HCT116 (cell line): Measurements from ENCODE around the gene KAZN.
"Not testable (repeated sequence)": the region's sequence is repeated elsewhere in the genome, so short reads cannot be mapped to it uniquely, and the experiment has no call there.

ENCODE experiments used
- CTCF ChIP-seq, 3 experiments: fragments of 200-600 bp in 1 of 3; sonication (generic) in 1 of 3; IDR thresholded peaks in 2 of 3; conservative IDR thresholded peaks in 1 of 3; 2 replicates each; pipeline ENCODE4 v1.5.1; 2012 to 2017; ENCODE audit warnings: low read depth in 2 of 3, low read length in 2 of 3, antibody characterized with exemption in 1 of 3, borderline replicate concordance in 1 of 3, control low read depth in 1 of 3, mild to moderate bottlenecking in 1 of 3, mixed read lengths in 1 of 3, mixed run types in 1 of 3, moderate library complexity in 1 of 3; ENCODE audit not compliant: insufficient read depth in 1 of 3
- EZH2 ChIP-seq: fragments of 200-600 bp; sonication (generic); IDR thresholded peaks from 2 replicates; pipeline ENCODE4 v1.6.1; 2017; ENCODE audit warnings: antibody characterized with exemption, mixed run types
- SP1 ChIP-seq: IDR thresholded peaks from 2 replicates; pipeline ENCODE4 v1.6.1; 2012; ENCODE audit warnings: low read depth
- TCF7L2 ChIP-seq: IDR thresholded peaks from 2 replicates; pipeline ENCODE4 v1.7.0; 2011; ENCODE audit warnings: borderline replicate concordance, inconsistent platforms; ENCODE audit not compliant: insufficient read depth, insufficient read length; ENCODE audit errors: extremely low read depth

DNA sequence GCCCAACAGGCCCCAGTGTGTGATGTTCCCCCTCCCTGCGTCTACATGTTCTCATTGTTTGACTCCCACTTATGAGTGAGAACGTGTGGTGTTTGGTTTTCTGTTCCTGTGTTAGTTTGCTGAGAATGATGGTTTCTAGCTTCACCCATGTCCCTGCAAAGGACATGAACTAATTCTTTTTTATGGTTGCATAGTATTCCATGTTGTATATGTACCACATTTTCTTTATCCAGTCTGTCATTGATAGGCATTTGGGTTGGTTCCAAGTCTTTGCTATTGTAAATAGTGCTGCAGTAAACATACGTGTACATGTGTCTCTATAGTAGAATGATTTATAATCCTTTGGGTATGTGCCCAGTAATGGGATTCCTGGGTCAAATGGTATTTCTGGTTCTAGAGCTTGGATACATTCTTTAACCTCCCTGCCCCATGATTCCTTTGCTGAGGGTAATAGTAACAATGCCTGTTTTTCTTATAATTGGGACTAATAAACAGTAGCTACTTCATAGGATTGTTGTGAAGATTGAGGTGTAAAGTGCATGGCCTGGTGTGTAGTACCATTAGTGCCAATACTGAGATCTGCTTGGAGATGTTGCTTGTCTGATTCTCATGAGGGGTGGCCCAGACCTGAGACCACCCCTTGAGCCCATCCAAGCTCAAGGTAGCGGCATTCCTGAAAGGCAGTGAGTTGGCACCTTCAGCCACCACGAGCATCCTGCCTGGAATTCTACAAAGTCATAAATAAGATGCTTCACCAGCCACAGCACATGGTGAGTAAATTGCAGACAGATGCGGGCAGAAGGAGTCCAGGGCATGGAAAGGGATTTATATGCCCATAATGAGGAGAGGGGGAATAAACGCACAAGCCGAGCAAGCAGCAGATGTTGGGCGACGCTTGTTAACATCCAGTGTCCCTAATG, 365.6 kb downstream of the KAZN start:
- not testable (repeated sequence) for TF ChIP-seq SP1; CTCF (IDR thresholded peaks at IDR 0.05 in 2 of 3, conservative IDR thresholded peaks at IDR 0.05 in 1 of 3; ENCODE audit: borderline replicate concordance in 1 of 3, insufficient read depth in 1 of 3, low read depth in 2 of 3, low read length in 2 of 3); EZH2; TCF7L2
